Measurements from ENCODE around the gene USP5. TPM values are rescaled to one million over a fixed set of nuclear protein-coding genes. Genes with fewer than 3 reads are reported as not detected.
"Not testable (repeated sequence)": the region's sequence is repeated elsewhere in the genome, so short reads cannot be mapped to it uniquely, and the experiment has no call there.

USP5 gene
- polyA plus RNA-seq, 1 donor = 49.7 TPM

- DNase-seq; H3K4me3 ChIP-seq (ENCODE audit: low read length): not testable (repeated sequence)
- 87% methylated on average over 3 of the region's 21 CpGs for WGBS (ENCODE audit: insufficient coverage, low lambda C conversion rate)
Measured at GRCh38 chr12:6889775-6890573, 38.0 kb downstream of the USP5 start.

GRCh38 chr12:6890789-6891645 lies 39.1 kb downstream of the USP5 start:
- Histone ChIP-seq H3K4me1 (ENCODE audit: control insufficient read depth, insufficient read depth, low read length) (peaks cover 20% of the 10 kb centered on the region), H3K27ac (ENCODE audit: low read length) (peak overlapping the region; percentile 88), H3K36me3 (ENCODE audit: control insufficient read depth, insufficient read depth, low read length) (no peaks in the 10 kb centered on the region), H3K4me3 (ENCODE audit: low read length) (peak overlapping the region; percentile 57), H3K27me3 (ENCODE audit: control insufficient read depth, insufficient read depth, low read length) (no peaks in the 10 kb centered on the region), H3K9me3 (ENCODE audit: control insufficient read depth, low read depth, low read length) (no peaks in the 10 kb centered on the region)
- DNase-seq = peak; percentile 97 to 98
- WGBS (ENCODE audit: insufficient coverage, low lambda C conversion rate) = 0% methylated on average over 1 of the region's 68 CpGs

More at GRCh38 chr12:6889775-6890573, 38.0 kb downstream of the USP5 start:
- Histone ChIP-seq H3K4me1 (ENCODE audit: control insufficient read depth, insufficient read depth, low read length) (peaks cover 25% of the 10 kb centered on the region), H3K27ac (ENCODE audit: low read length) (peak overlapping the region; percentile 78)
- not testable (repeated sequence) for H3K27me3 ChIP-seq (ENCODE audit: control insufficient read depth, insufficient read depth, low read length); H3K36me3 ChIP-seq (ENCODE audit: control insufficient read depth, insufficient read depth, low read length); H3K9me3 ChIP-seq (ENCODE audit: control insufficient read depth, low read depth, low read length)

GRCh38 chr12:6891646-6892001 lies 39.7 kb downstream of the USP5 start:
- WGBS (ENCODE audit: insufficient coverage, low lambda C conversion rate) = 100% methylated on average over 1 of the region's 5 CpGs
- Histone ChIP-seq H3K27ac (ENCODE audit: low read length) (peak overlapping the region; percentile 88), H3K4me3 (ENCODE audit: low read length) (peak overlapping the region; percentile 57), H3K4me1 (ENCODE audit: control insufficient read depth, insufficient read depth, low read length) (peaks cover 20% of the 10 kb centered on the region), H3K36me3 (ENCODE audit: control insufficient read depth, insufficient read depth, low read length) (no peaks in the 10 kb centered on the region), H3K9me3 (ENCODE audit: control insufficient read depth, low read depth, low read length) (no peaks in the 10 kb centered on the region), H3K27me3 (ENCODE audit: control insufficient read depth, insufficient read depth, low read length) (no peaks in the 10 kb centered on the region)
- no peak for DNase-seq

GRCh38 chr12:6892683-6893082 lies 40.7 kb downstream of the USP5 start:
- not testable (repeated sequence) for H3K4me3 ChIP-seq (ENCODE audit: low read length); H3K9me3 ChIP-seq (ENCODE audit: control insufficient read depth, low read depth, low read length); DNase-seq; H3K27ac ChIP-seq (ENCODE audit: low read length); H3K36me3 ChIP-seq (ENCODE audit: control insufficient read depth, insufficient read depth, low read length); H3K27me3 ChIP-seq (ENCODE audit: control insufficient read depth, insufficient read depth, low read length); H3K4me1 ChIP-seq (ENCODE audit: control insufficient read depth, insufficient read depth, low read length)
- WGBS (ENCODE audit: insufficient coverage, low lambda C conversion rate) = no CpG with 5 or more reads among the region's 3 CpGs

GRCh38 chr12:6894321-6894720 lies 42.4 kb downstream of the USP5 start:
- no peak overlapping the region for H3K4me3 ChIP-seq (ENCODE audit: low read length)
- no CpG with 5 or more reads among the region's 3 CpGs for WGBS (ENCODE audit: insufficient coverage, low lambda C conversion rate)

GRCh38 chr12:6896846-6897435 lies 45.0 kb downstream of the USP5 start:
- no peak overlapping the region for H3K4me3 ChIP-seq (ENCODE audit: low read length)
- no peaks in the 10 kb centered on the region for H3K27me3 ChIP-seq (ENCODE audit: control insufficient read depth, insufficient read depth, low read length)
- no peaks in the 10 kb centered on the region for H3K9me3 ChIP-seq (ENCODE audit: control insufficient read depth, low read depth, low read length)
- H3K4me1 ChIP-seq (ENCODE audit: control insufficient read depth, insufficient read depth, low read length) = peaks cover 4% of the 10 kb centered on the region
- H3K36me3 ChIP-seq (ENCODE audit: control insufficient read depth, insufficient read depth, low read length) = no peaks in the 10 kb centered on the region
- no peak for DNase-seq
- 100% methylated on average over 1 of the region's 6 CpGs for WGBS (ENCODE audit: insufficient coverage, low lambda C conversion rate)
- H3K27ac ChIP-seq (ENCODE audit: low read length) = no peak overlapping the region

More at GRCh38 chr12:6894321-6894720, 42.4 kb downstream of the USP5 start:
- Histone ChIP-seq H3K27ac (ENCODE audit: low read length) (no peak overlapping the region), H3K27me3 (ENCODE audit: control insufficient read depth, insufficient read depth, low read length) (no peaks in the 10 kb centered on the region), H3K4me1 (ENCODE audit: control insufficient read depth, insufficient read depth, low read length) (peaks cover 7% of the 10 kb centered on the region), H3K9me3 (ENCODE audit: control insufficient read depth, low read depth, low read length) (no peaks in the 10 kb centered on the region), H3K36me3 (ENCODE audit: control insufficient read depth, insufficient read depth, low read length) (no peaks in the 10 kb centered on the region)
- no peak for DNase-seq

- no peak overlapping the region for H3K4me3 ChIP-seq (ENCODE audit: low read length)
- peaks cover 8% of the 10 kb centered on the region for H3K4me1 ChIP-seq (ENCODE audit: control insufficient read depth, insufficient read depth, low read length)
- no peak for DNase-seq
- H3K9me3 ChIP-seq (ENCODE audit: control insufficient read depth, low read depth, low read length) = no peaks in the 10 kb centered on the region
- H3K27me3 ChIP-seq (ENCODE audit: control insufficient read depth, insufficient read depth, low read length) = no peaks in the 10 kb centered on the region
- H3K27ac ChIP-seq (ENCODE audit: low read length) = peak overlapping the region; percentile 42
- H3K36me3 ChIP-seq (ENCODE audit: control insufficient read depth, insufficient read depth, low read length) = no peaks in the 10 kb centered on the region
- no CpG with 5 or more reads among the region's 5 CpGs for WGBS (ENCODE audit: insufficient coverage, low lambda C conversion rate)
Measured at GRCh38 chr12:6899427-6899826, 47.5 kb downstream of the USP5 start.

GRCh38 chr12:6899837-6900519 lies 48.0 kb downstream of the USP5 start:
- peaks cover 8% of the 10 kb centered on the region for H3K4me1 ChIP-seq (ENCODE audit: control insufficient read depth, insufficient read depth, low read length)
- H3K27ac ChIP-seq (ENCODE audit: low read length) = peak overlapping the region; percentile 42
- H3K36me3 ChIP-seq (ENCODE audit: control insufficient read depth, insufficient read depth, low read length) = no peaks in the 10 kb centered on the region
- WGBS (ENCODE audit: insufficient coverage, low lambda C conversion rate) = 100% methylated on average over 1 of the region's 10 CpGs
- no peaks in the 10 kb centered on the region for H3K27me3 ChIP-seq (ENCODE audit: control insufficient read depth, insufficient read depth, low read length)
- H3K9me3 ChIP-seq (ENCODE audit: control insufficient read depth, low read depth, low read length) = no peaks in the 10 kb centered on the region
- peak; percentile 78 to 89 for DNase-seq
- H3K4me3 ChIP-seq (ENCODE audit: low read length) = no peak overlapping the region

- no peaks in the 10 kb centered on the region for H3K27me3 ChIP-seq (ENCODE audit: control insufficient read depth, insufficient read depth, low read length)
- WGBS (ENCODE audit: insufficient coverage, low lambda C conversion rate) = no CpG with 5 or more reads among the region's 4 CpGs
- H3K4me3 ChIP-seq (ENCODE audit: low read length) = no peak overlapping the region
- peaks cover 6% of the 10 kb centered on the region for H3K36me3 ChIP-seq (ENCODE audit: control insufficient read depth, insufficient read depth, low read length)
- H3K4me1 ChIP-seq (ENCODE audit: control insufficient read depth, insufficient read depth, low read length) = peaks cover 13% of the 10 kb centered on the region
- peak in 1 of 2 donors; percentile 45 for DNase-seq
- H3K27ac ChIP-seq (ENCODE audit: low read length) = no peak overlapping the region
- H3K9me3 ChIP-seq (ENCODE audit: control insufficient read depth, low read depth, low read length) = no peaks in the 10 kb centered on the region
Measured at GRCh38 chr12:6902448-6902847, 50.5 kb downstream of the USP5 start.

- Histone ChIP-seq H3K9me3 (ENCODE audit: control insufficient read depth, low read depth, low read length) (no peaks in the 10 kb centered on the region), H3K4me3 (ENCODE audit: low read length) (no peak overlapping the region), H3K36me3 (ENCODE audit: control insufficient read depth, insufficient read depth, low read length) (peaks cover 7% of the 10 kb centered on the region), H3K27ac (ENCODE audit: low read length) (no peak overlapping the region), H3K4me1 (ENCODE audit: control insufficient read depth, insufficient read depth, low read length) (peaks cover 13% of the 10 kb centered on the region), H3K27me3 (ENCODE audit: control insufficient read depth, insufficient read depth, low read length) (no peaks in the 10 kb centered on the region)
- DNase-seq = no peak
- no CpG with 5 or more reads among the region's 1 CpG for WGBS (ENCODE audit: insufficient coverage, low lambda C conversion rate)
Measured at GRCh38 chr12:6903722-6904121, 51.8 kb downstream of the USP5 start.
